Activated CD4-positive, alpha-beta T cell treated with anti-CD3 and anti-CD28 coated beads, Interleukin-2, amount 50 U/mL, for 1 hour (primary cell): ENCODE results near the gene PTCRA.
"Not testable (repeated sequence)": the region's sequence is repeated elsewhere in the genome, so short reads cannot be mapped to it uniquely, and the experiment has no call there.

ENCODE experiments used
- DNase-seq: peaks from one replicate; pipeline ENCODE4 v3.0.0-alpha.2; 2020

Gene PTCRA

DNA sequence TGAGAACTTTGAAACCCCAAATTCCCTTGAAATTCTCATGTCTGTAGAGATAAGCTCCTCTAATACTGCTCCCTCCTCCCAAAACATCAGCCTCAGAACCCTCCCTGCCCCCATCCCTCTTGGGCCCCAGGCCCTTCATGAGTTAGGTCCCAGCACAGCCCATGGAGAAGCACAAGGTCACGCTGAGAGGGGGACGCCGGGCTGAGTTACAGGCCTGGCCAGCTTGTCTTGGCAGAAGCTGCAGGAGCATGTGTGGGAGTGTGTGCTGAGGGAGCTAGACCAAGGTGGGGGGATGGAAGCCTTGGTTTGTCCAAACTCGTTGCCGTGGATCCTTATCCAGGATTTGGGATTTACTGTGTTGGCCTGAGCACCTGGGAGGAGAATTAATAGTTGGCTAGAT, 8.5 kb upstream of the PTCRA start:
- DNase-seq: no peak

- DNase-seq: no peak
Measured at GRCh38 chr6:42909835-42910234, 6.0 kb upstream of the PTCRA start.

DNA sequence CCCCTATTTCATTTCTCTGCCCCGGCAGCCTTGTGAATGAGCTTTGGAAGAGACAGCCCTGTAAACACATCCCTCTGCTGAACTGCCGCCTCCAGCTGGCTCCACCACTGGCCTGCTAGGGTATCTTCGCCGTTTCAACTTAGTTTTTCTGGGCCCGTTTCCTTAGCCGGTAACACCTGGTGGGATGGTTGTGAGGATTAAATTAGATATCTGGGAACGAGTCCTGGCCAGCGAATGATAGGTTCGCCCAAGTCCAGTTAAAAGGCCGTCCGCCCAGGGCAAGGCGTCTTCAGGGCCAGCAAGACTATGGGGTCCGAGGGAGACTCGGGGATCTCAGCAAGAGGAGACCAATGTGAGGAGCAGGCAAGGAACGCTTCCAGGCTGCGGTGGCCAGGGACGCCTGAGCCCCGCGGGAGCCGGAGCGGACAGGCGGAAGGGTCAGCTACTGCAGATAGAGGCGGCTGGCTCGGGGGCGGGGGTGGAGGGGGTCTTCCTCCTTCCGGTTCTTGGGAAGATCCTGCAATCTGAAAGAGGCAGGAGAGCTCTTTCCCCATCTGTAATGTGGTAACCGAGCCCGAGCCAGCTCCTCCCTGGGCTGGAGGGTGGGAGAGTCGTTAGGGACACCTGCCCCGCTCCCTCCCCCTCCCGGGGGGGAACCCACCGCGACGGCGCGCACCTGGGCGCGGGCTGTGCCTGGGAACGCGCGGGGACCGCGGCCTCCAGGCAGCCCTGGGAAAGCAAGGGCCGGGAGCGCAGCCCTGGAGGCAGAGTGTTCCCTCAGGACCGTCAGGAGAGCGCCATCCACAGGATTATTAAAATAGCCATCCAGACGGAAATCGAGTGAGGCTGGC, 4.5 kb upstream of the PTCRA start:
- DNase-seq: no peak

GRCh38 chr6:42914546-42914945, 1.3 kb upstream of the PTCRA start:
- no peak for DNase-seq

- no peak for DNase-seq
Measured at GRCh38 chr6:42916288-42916687, 435 bp downstream of the PTCRA start.

DNA sequence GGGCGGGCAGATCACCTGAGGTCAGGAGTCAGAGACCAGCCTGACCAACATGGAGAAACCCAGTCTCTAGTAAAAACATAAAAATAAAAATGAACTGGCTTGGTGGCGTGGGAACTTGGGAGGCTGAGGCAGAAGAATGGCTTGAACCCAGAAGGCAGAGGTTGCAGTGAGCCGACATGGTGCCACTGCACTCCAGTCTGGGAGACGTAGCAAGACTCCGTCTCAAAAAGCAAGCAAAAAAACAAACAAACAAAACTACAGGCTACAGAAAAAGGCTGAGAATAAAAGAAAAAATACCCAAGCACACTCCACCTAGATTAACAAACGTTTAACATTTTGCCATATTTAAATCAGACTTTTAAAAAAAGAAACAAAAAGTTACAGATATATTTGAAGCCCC, 5.9 kb downstream of the PTCRA start:
- no peak for DNase-seq

- no peak for DNase-seq
Measured at GRCh38 chr6:42923666-42924065, 7.8 kb downstream of the PTCRA start.

DNA sequence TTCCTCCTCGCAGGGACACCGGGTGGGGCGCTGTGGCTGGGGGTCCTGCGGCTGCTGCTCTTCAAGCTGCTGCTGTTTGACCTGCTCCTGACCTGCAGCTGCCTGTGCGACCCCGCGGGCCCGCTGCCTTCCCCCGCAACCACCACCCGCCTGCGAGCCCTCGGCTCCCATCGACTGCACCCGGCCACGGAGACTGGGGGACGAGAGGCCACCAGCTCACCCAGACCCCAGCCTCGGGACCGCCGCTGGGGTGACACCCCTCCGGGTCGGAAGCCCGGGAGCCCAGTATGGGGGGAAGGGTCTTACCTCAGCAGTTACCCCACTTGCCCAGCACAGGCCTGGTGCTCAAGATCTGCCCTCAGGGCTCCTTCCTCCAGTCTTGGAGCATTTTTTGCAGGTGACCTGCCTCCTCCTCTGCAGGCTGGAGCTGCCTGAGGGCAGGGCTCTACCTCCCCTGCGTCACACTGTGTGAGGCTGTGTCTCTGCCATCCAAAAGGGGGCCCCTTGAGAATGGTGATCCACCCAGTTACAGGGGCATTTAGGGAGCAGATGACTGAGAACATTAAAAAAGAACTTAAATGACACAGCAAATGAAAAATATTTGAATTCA, 9.5 kb downstream of the PTCRA start:
- no peak for DNase-seq

DNA sequence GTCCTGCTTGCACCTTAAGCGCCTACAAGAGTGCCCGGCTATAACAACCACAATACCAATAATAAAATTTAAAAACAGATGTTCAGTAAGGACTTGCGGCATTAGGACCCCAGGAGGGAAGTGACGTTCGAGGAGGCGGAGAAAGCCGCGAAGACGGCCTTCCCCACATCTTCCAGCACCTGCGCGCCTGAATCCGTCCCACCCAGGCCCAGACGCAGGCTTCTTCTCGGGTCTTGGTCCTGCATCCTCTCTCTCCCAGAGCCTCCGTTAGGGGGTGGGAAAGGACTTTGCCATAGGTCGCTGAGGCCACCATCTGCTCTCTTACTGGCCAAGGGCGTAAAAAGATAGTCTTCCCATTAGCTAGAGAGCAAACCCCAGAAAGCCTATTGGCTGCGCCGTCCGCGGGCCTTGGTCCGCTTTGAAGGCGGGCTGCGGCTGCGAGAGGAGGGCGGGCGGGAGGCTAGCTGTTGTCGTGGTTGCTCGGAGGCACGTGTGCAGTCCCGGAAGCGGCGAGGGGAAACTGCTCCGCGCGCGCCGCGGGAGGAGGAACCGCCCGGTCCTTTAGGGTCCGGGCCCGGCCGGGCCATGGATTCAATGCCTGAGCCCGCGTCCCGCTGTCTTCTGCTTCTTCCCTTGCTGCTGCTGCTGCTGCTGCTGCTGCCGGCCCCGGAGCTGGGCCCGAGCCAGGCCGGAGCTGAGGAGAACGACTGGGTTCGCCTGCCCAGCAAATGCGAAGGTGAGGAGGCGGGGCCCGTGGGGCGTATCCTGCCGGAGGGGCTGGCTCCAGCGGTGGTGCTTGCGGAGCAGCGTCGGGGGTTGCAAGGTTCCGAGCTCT, 13.3 kb downstream of the PTCRA start, which contains the start of gene CNPY3:
Gene CNPY3 (plus strand): TSS at position 495 of the 835 bp plus-strand sequence. CDS start 91 bp downstream, at position 586.
- peak; percentile 94 for DNase-seq

GRCh38 chr6:42929821-42930360, 14.0 kb downstream of the PTCRA start:
- peak; percentile 43 for DNase-seq

GRCh38 chr6:42932412-42932811, 16.6 kb downstream of the PTCRA start:
- no peak for DNase-seq

- DNase-seq: no peak
Measured at GRCh38 chr6:42933205-42933604, 17.4 kb downstream of the PTCRA start.

DNA sequence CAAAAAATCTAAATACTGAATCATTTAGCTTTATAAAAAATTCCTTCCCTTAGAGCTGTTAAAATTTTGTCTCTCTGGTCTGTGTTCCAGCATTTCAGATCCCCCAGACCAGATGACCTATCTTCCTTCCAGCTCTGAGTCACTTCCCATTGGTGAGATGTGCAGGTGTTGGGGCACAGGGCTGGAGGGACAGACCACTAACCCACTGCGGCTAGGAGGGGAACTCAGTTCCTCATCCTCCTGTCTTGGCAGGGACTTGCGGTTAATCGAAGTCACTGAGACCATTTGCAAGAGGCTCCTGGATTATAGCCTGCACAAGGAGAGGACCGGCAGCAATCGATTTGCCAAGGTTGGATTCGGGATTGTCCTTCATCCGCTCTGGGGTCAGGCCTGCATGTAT, 19.5 kb downstream of the PTCRA start:
- DNase-seq: no peak

GRCh38 chr6:42936398-42936797, 20.5 kb downstream of the PTCRA start:
- no peak for DNase-seq

- DNase-seq: no peak
Measured at GRCh38 chr6:42937548-42938427, 21.9 kb downstream of the PTCRA start.

GRCh38 chr6:42938428-42938796, 22.6 kb downstream of the PTCRA start:
- DNase-seq: no peak

- DNase-seq: no peak
Measured at GRCh38 chr6:42938987-42939809, 23.3 kb downstream of the PTCRA start.

DNA sequence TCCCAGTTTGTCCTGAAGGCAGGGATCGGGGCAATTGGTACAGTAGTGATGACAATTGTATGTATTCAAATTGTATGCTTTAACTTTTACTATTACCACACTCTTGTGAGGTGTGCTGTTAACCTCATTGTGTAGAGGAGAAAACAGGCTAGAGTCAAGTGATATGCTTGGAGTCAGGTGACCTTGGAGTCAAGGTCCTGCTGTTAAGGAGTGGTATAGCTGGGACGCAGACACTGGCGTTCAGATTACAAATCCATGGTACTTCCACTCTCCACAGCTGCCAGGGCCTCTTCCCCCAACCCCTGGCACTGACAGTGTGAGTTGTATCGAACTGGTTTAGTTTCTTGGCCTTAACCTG, 23.9 kb downstream of the PTCRA start:
- DNase-seq: no peak

DNA sequence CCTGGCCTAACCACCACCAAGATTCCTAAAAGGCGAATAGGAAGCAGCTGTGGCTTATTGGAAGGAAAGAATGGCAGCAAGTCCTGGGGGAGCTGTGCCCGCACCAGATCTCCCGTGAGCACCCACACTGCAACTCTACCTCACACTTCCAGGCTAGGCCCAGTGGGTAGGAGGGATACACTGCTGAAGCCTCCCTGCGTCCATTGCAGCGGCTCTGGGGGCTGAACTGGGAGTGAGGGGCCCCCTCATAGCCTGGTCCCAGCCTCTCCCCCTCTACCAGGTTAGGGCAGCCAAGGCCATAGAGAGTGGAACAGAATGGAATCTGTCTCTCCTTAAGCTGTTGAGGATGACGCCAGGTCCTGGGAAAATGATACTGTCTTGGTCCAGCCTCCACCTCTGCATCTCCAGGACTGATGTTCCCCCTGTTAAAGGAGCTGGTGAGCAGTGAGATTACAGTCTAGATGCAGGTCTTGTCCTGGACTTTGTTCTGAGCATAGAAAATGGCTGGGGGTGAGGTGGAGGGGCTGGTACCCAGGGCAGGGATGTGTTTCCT, 24.7 kb downstream of the PTCRA start:
- DNase-seq: no peak

- DNase-seq: not testable (repeated sequence)
Measured at GRCh38 chr6:42941356-42941755, 25.5 kb downstream of the PTCRA start.

DNA sequence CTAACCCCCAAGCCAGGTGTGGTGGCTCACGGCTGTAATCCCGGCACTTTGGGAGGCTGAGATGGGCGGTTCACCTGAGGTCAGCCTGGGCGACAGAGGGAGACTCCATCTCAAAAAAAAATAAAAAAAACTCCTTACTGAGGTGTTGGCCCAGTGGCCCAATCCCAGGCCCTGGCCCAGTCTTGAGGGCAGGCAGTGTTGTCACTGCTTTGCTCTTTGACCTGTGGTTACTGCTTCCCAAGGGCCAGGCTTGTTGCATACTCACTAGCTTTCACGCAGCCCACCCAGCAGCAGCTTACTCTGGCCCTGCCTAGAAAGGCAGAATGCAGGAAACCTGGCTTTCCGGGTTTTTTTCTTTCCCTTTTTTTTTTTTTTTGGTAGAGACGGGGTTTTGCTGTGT, 26.6 kb downstream of the PTCRA start:
- DNase-seq: no peak
